Esophagus squamous epithelium (tissue), 5 donors: ENCODE measurements around the gene UBE2H. TPM values are rescaled to one million over a fixed set of nuclear protein-coding genes. Genes with fewer than 3 reads are reported as not detected.

Source experiments
- DNase-seq: peaks from one replicate; lab custom pipeline; 2025; lab: John Stamatoyannopoulos, UW
- H3K27ac ChIP-seq, 4 donors: fragments of 200-600 bp; sonication (generic); one replicate each; pipeline ENCODE4 v1.5.1; 2016 to 2019; ENCODE audit warnings: mild to moderate bottlenecking in 1 of 4
- H3K27me3 ChIP-seq, 4 donors: fragments of 200-600 bp; sonication (generic); 1 replicate in 3 of 4; 2 replicates in 1 of 4; pipeline versions ENCODE4 v1.5.1 to v1.6.0; 2017 to 2021; ENCODE audit warnings: antibody characterized with exemption in 1 of 4
- H3K36me3 ChIP-seq, 3 donors: fragments of 200-600 bp; sonication (generic); one replicate each; pipeline ENCODE4 v1.5.1; 2016 to 2019
- H3K4me1 ChIP-seq, 3 donors: fragments of 200-600 bp; sonication (generic); one replicate each; pipeline ENCODE4 v1.5.1; 2017 to 2019
- H3K4me3 ChIP-seq, 4 donors: fragments of 200-600 bp; sonication (generic); 1 replicate in 3 of 4; 2 replicates in 1 of 4; pipeline ENCODE4 v1.5.1; 2016 to 2019; ENCODE audit warnings: mild to moderate bottlenecking in 2 of 4, moderate library complexity in 1 of 4
- H3K9me3 ChIP-seq, 3 donors: fragments of 200-600 bp; sonication (generic); one replicate each; pipeline ENCODE4 v1.5.1; 2016 to 2019
- CTCF ChIP-seq, 6 experiments: fragments of 450-650 bp in 4 of 6; fragments of 200-600 bp in 2 of 6; sonication (generic) in 2 of 6; IDR thresholded peaks; one replicate each; pipeline ENCODE4 v1.5.1; 2016 to 2019; ENCODE audit warnings: antibody characterized with exemption in 6 of 6, mild to moderate bottlenecking in 4 of 6, moderate library complexity in 4 of 6
- POLR2A ChIP-seq, 4 donors: fragments of 450-650 bp; IDR thresholded peaks; one replicate each; pipeline ENCODE4 v1.6.1; 2017; ENCODE audit warnings: antibody characterized with exemption in 4 of 4, mild to moderate bottlenecking in 4 of 4, moderate library complexity in 3 of 4
- WGBS, 2 donors: methylation state at CpG; one replicate each; pipeline ENCODE4 v1.1.5; 2018; 5-methylcytosine and 5-hydroxymethylcytosine counted together
- intact Hi-C: fragments of 100-400 bp; cut with DNase I; formaldehyde crosslinking; loops from one replicate; pipeline ENCODE4 v1.15.0; 2022
- total RNA-seq, 4 donors: library from RNA; depleted of rRNA; stranded (reverse); fragments of >200 nt; gene quantifications; one replicate each; pipeline ENCODE4 v1.1.0, GENCODE V29; 2016
- donor health status: DM: yes; HTN: yes; CAD: no.

UBE2H gene
- total RNA-seq, 4 donors from 2014 or later, result 60.1 to 113 (median 88.7) TPM

GRCh38 chr7:129958643-129959470, 6.1 kb upstream of the UBE2H start:
- Histone ChIP-seq H3K4me1 (peaks cover 0 to 33% (median 19%) of the 10 kb centered on the region in 3 donors), H3K4me3 (no peak overlapping the region), H3K36me3 (no peaks in the 10 kb centered on the region), H3K27me3 (no peaks in the 10 kb centered on the region), H3K9me3 (no peaks in the 10 kb centered on the region), H3K27ac (peak overlapping the region; percentile 78 to 83 (median 80))
- TF ChIP-seq POLR2A (IDR thresholded peaks at IDR 0.05) (no peak), CTCF (IDR thresholded peaks at IDR 0.05) (no peak)
- 18 to 34% methylated on average over 6 to 7 of the region's 9 CpGs for WGBS, 2 donors
- intact Hi-C loops, result no loop called here
- no peak for DNase-seq

GRCh38 chr7:129955993-129956543, 3.3 kb upstream of the UBE2H start:
- TF ChIP-seq POLR2A (IDR thresholded peaks at IDR 0.05), result no peak
- TF ChIP-seq CTCF (IDR thresholded peaks at IDR 0.05), result no peak
- Histone ChIP-seq H3K4me3 (no peak overlapping the region), H3K4me1 (peaks cover 0 to 38% (median 19%) of the 10 kb centered on the region in 3 donors), H3K36me3 (no peaks in the 10 kb centered on the region), H3K27ac (peak overlapping the region; percentile 35 to 62 (median 52)), H3K9me3 (no peaks in the 10 kb centered on the region), H3K27me3 (no peaks in the 10 kb centered on the region)
- intact Hi-C loops, result no loop called here
- no peak for DNase-seq
- WGBS, 2 donors, result 78 to 84% methylated on average over 8 of the region's 8 CpGs

GRCh38 chr7:129952086-129952652, 591 bp downstream of the UBE2H start:
- H3K9me3 ChIP-seq, result no peaks in the 10 kb centered on the region
- peaks cover 12 to 54% (median 19%) of the 10 kb centered on the region in 3 donors for H3K4me1 ChIP-seq
- no peak for DNase-seq
- H3K36me3 ChIP-seq, result no peaks in the 10 kb centered on the region
- peak overlapping the region; percentile 89 to 99 (median 92) for H3K4me3 ChIP-seq
- H3K27ac ChIP-seq, result peak overlapping the region; percentile 95 to 100 (median 99)
- H3K27me3 ChIP-seq, result no peaks in the 10 kb centered on the region
- intact Hi-C loops, result no loop called here
- TF ChIP-seq POLR2A (IDR thresholded peaks at IDR 0.05) (no peak), CTCF (IDR thresholded peaks at IDR 0.05) (no peak)
- WGBS, 2 donors, result 0 to 1% methylated on average over 17 to 26 of the region's 43 CpGs

GRCh38 chr7:129951226-129952085, 1.3 kb downstream of the UBE2H start:
- no peak for TF ChIP-seq POLR2A (IDR thresholded peaks at IDR 0.05)
- TF ChIP-seq CTCF (IDR thresholded peaks at IDR 0.05), result no peak
- H3K27me3 ChIP-seq, result no peaks in the 10 kb centered on the region
- peaks cover 0 to under 1% (median 0%) of the 10 kb centered on the region in 3 donors for H3K36me3 ChIP-seq
- peaks cover 12 to 61% (median 27%) of the 10 kb centered on the region in 3 donors for H3K4me1 ChIP-seq
- peak overlapping the region; percentile 95 to 100 (median 99) for H3K27ac ChIP-seq
- DNase-seq, result no peak
- intact Hi-C loops, result no loop called here
- peak overlapping the region; percentile 89 to 99 (median 92) for H3K4me3 ChIP-seq
- WGBS, 2 donors, result 0% methylated on average over 5 to 7 of the region's 8 CpGs
- H3K9me3 ChIP-seq, result no peaks in the 10 kb centered on the region
